Testis (tissue), 2 donors: Measurements from ENCODE around the gene DZANK1.

Experiments used
- CTCF ChIP-seq, 3 experiments: fragments of 450-650 bp in 2 of 3; fragments of 200-600 bp in 1 of 3; sonication (generic) in 1 of 3; IDR thresholded peaks; one replicate each; pipeline ENCODE4 v1.5.1; 2016 to 2019; ENCODE audit warnings: antibody characterized with exemption in 3 of 3, mild to moderate bottlenecking in 2 of 3, moderate library complexity in 1 of 3
- POLR2A ChIP-seq: fragments of 450-650 bp; IDR thresholded peaks from one replicate; pipeline ENCODE4 v1.6.1; 2017; ENCODE audit warnings: antibody characterized with exemption, mild to moderate bottlenecking, moderate library complexity

DNA sequence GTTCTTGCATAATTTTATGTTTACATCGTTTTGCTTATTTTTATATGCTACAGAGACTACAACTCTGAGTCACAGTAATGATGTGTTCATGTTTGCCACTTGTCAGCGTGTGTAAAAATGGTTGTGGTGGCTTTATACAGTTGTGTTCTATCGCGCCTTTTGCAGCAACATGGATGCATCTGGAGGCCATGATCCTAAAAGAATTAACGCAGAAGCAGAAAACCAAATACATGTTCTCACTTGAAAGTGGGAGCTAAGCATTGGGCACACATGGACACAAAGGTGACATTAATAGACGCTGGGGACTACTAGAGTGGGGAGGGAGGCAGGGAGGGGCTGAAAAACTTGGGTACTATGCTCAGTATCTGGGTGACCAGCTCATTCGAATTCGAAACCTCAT, 39.9 kb upstream of the DZANK1 start:
- no peak for TF ChIP-seq POLR2A
- TF ChIP-seq CTCF (IDR thresholded peaks at IDR 0.05): no peak
